Omental fat pad (tissue), 4 donors: Measurements from ENCODE around the gene GALNT4. TPM values are rescaled to one million over a fixed set of nuclear protein-coding genes. Genes with fewer than 3 reads are reported as not detected.

Experiments
- ATAC-seq: fragments of 150-250 bp; one replicate; pipeline ENCODE4 v1.9.1; 2016; ENCODE audit warnings: mild to moderate bottlenecking, moderate library complexity; ENCODE audit not compliant: low FRiP score
- DNase-seq: peaks from one replicate; pipeline ENCODE4 v3.0.0-alpha.2; 2019; ENCODE audit warnings: low spot score
- total RNA-seq, 4 donors: library from RNA; depleted of rRNA; stranded (reverse); fragments of >200 nt; gene quantifications; one replicate each; pipeline ENCODE4 v1.1.0, GENCODE V29; 2016
- TF ChIP-seq, protein P1 (sequence below), 3 donors: fragments of 450-650 bp; IDR thresholded peaks; one replicate each; pipeline ENCODE4 v1.5.1; 2016 to 2017; ENCODE audit warnings: antibody characterized with exemption in 3 of 3, mild to moderate bottlenecking in 3 of 3, moderate library complexity in 2 of 3

Gene GALNT4
- total RNA-seq, 4 donors from 2014 or later, result 7.5 to 16.6 (median 9.8) TPM

DNA sequence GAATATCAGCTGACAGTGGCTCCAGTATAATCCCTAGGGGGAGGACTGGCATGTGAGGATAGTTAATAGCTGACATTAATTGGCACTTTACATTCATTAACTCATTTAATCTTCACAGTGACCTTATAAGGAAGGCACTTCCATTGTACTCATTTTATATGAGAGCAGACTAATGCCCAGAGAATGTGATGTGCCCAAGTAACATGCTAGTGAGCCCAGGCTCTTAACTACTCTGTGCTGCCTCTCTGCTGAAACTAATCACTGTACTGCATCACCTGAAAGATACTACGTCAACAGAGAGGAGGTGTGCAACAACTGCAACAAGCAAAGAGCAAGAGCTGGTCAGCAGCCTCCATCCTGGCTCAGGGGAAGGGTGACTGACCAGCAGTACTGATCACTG, 40.1 kb downstream of the GALNT4 start:
- TF ChIP-seq, protein P1, sequence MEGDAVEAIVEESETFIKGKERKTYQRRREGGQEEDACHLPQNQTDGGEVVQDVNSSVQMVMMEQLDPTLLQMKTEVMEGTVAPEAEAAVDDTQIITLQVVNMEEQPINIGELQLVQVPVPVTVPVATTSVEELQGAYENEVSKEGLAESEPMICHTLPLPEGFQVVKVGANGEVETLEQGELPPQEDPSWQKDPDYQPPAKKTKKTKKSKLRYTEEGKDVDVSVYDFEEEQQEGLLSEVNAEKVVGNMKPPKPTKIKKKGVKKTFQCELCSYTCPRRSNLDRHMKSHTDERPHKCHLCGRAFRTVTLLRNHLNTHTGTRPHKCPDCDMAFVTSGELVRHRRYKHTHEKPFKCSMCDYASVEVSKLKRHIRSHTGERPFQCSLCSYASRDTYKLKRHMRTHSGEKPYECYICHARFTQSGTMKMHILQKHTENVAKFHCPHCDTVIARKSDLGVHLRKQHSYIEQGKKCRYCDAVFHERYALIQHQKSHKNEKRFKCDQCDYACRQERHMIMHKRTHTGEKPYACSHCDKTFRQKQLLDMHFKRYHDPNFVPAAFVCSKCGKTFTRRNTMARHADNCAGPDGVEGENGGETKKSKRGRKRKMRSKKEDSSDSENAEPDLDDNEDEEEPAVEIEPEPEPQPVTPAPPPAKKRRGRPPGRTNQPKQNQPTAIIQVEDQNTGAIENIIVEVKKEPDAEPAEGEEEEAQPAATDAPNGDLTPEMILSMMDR (IDR thresholded peaks at IDR 0.05), result no peak
- no peak for DNase-seq
- ATAC-seq, result no peak

DNA sequence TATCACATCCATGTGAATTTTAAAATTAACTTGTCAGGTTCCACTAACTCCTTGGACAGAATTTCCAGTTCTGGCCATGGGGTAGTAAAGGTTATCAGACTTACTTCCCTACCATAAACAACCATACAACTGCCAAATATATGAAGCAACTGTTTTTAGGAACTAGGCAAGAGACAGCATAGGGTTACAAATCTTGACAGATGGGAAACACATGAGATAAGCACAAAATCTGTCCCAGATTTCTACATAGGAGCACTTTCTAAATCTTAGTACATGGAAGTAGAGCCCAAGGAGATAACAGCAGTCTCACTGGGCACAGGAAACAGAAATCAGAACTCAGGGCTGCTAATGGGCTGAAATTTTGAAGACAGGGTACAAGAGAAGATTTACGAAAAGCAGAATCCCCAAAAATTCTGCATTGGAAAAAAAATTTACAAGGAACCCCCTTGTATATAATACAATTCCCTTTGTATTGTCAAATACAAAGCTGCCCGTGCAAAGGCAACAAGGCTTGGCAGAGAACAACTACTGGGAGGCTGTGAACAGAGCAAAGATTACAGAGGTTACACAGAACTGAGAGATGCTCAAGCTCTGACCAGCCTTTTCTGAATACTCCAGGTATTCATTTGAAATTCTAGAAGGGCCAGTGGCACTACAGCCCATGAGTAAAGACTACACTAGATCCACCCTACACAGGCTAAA, 43.2 kb downstream of the GALNT4 start:
- ATAC-seq (no peak), DNase-seq (no peak)
- TF ChIP-seq, protein P1 (IDR thresholded peaks at IDR 0.05), result no peak

GRCh38 chr12:89479982-89480381, 44.6 kb downstream of the GALNT4 start:
- TF ChIP-seq, protein P1 (IDR thresholded peaks at IDR 0.05), result no peak
- ATAC-seq (no peak), DNase-seq (no peak)

DNA sequence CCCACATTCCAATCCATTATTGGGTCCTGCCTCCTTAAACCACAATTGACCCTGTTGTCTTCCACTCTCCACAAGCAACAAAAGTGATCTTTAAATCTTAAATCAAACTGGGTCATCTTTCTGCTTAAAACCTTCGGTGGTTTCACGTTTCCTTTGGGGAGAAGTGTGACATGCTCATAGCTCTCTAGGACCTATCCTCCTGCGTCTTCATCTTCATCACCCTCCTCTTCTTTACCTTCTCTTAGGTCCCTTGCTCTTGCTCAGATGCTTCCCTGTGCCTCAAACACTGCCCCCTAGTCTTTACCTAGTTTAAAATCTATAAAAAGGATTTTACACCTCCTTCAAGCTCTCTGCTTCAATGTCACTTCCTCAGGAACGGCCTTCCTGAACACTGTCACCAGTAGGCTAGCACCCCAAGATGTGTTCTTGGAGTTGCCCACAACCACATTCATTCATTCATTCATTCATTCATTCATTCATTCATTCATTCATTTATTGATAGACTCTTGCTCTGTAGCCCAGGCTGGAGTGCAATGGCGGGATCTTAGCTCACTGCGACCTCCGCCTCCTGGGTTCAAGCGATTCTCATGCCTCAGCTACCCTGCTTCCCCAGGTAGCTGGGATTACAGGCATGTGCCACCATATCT, 46.8 kb downstream of the GALNT4 start:
- TF ChIP-seq, protein P1 (IDR thresholded peaks at IDR 0.05), result no peak
- no peak for ATAC-seq

DNA sequence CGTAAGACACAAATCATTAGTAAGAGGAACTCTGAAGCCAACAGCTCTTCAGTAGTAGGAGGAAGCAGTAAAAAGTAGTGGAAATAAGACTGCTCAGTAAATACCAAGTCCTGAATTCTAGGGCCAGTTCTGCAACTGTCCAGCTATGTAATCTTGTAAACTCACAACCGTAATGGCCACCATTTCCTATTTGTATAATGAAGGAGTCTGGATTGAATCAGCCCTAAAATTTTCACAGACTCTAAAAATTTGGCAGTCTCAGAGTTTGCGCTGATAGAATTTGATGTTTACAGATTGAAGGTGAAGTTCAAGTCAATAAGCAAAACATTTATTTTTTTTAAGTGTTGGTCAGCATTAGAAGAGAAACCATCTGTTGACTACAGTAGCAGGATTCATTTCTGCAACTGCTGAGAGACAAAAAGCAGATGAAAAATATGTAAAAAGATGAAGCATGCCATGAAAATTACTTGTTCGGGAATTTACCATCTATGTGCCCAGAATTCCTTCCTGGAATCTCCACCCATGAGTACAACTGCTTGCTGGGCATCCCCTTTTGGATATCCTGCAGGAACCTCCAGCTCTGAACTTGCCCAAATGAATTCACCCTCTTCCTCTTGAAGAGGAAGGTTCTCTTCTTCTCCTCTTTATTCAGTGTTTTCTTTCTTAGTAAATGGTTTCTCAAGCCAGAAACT, 47.5 kb downstream of the GALNT4 start:
- TF ChIP-seq, protein P1 (IDR thresholded peaks at IDR 0.05), result no peak
- ATAC-seq, result no peak
- no peak for DNase-seq

More for the DNA sequence above, 46.8 kb downstream of the GALNT4 start:
- no peak for DNase-seq

GRCh38 chr12:89476232-89476631, 48.4 kb downstream of the GALNT4 start:
- TF ChIP-seq, protein P1 (IDR thresholded peaks at IDR 0.05), result no peak
- DNase-seq (no peak), ATAC-seq (no peak)
